ENCODE measurements around the gene PI4K2A.

GRCh38 chr10:97719602-97720001, 79.1 kb downstream of the PI4K2A start:
- TF ChIP-seq CTCF (IDR thresholded peaks at IDR 0.05) (no peak), POLR2A (IDR thresholded peaks at IDR 0.05) (no peak), POLR2AphosphoS5 (IDR thresholded peaks at IDR 0.05) (no peak)

Measured in breast epithelium (tissue), 3 donors.